RCC 7860 (cell line): ENCODE measurements around the gene HSFX1.

Source experiments
- DNase-seq: peaks from one replicate; pipeline ENCODE4 v3.0.0-alpha.2; 2015; ENCODE audit warnings: low spot score
- FAIRE-seq: peaks from 2 replicates; lab custom pipeline; 2012; peaks lifted over from hg19 to GRCh38; lab: Jason Lieb, UNC

Gene HSFX1

DNA sequence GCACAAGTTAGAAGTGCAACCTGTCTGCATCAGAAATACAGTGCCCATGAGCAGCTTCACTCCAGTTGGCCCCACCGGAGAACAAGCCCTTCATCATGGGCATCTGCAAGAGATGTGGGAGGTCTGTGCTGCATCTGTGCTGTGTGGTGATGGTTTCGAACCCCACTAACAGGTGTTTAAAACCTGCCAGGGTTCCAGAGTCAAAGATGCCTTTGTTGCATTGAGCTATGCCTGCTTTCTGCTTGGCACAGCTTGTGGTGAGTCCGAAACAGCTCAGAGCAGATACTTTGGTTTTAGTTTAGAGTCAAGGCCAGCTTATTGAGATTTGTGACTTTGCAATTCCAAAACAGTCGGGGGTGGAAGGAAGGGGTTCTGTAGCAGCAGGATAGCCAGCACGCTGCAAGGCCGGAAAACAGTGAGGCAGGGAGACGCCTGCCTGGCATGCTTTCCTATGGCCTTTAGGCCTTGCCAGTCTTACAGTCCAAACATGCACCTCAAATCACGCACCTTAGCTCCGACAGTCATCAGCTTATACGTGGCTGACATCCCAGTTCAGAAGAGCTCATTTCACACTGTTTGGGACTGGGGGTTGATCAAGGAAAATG, 29.7 kb downstream of the HSFX1 start:
- DNase-seq, result no peak
- FAIRE-seq, result no peak

DNA sequence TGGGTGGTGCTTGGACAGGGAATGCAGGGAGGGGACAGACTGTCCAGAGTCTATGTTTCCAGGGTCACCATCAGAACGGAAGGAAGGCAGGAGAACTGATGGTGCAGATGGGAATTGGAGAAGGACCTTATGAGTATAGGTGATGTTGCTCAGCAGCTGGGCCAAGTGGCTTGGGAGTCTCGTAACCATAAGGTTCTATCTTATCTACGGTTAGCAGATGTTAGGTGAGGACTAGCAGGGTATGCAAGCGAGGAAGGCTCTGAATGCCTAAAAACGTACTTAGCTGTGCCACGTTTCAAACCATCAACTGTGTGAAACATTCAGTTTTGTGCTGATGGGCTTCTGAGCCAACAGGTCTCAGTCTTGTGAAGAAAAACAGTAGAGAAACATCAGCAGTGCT, 30.2 kb downstream of the HSFX1 start:
- FAIRE-seq, result no peak
- no peak for DNase-seq

DNA sequence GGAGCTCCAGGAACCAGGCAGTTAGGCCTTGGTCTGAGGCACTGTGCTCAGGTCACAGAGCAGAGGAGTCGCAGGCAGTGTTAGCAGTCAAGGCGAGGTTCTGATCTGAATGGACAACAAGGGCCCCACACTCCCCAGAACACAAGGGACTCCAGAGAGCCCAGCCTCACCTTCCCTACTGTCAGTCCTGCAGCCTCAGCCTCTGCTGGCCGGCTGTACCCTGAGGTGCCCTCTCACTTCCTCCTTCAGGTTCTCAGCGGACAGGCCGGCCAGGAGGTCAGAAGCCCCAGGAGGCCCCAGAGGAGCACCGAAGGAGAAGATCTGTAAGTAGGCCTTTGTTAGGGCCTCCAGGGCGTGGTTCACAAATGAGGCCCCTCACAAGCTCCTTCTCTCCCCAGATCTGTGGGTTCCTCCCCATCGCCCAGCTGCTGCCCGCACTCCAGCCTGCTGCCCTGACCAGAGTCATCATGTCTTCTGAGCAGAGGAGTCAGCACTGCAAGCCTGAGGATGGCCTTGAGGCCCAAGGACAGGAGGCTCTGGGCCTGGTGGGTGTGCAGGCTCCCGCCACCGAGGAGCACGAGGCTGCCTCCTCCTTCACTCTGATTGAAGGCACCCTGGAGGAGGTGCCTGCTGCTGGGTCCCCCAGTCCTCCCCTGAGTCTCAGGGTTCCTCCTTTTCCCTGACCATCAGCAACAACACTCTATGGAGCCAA, 34.0 kb downstream of the HSFX1 start:
- FAIRE-seq (no peak), DNase-seq (no peak)

DNA sequence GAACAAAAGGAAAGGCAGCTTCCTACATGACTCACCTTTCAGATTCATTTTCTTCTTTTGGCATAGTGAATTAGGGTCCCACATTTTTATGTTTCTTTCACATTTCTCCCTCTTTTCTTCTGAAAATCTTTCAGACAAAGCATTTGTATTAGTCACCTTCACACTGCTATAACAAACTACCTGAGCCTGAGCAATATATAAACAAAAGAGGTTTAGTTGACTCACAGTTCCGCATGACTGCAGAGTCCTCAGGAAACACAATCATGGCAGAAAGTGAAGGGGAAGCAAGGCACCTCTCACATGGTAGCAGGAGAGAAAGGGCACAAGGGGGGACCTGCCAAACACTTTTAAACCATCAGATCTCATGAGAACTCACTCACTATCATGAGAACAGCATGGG, 44.8 kb downstream of the HSFX1 start:
- FAIRE-seq (no peak), DNase-seq (no peak)

DNA sequence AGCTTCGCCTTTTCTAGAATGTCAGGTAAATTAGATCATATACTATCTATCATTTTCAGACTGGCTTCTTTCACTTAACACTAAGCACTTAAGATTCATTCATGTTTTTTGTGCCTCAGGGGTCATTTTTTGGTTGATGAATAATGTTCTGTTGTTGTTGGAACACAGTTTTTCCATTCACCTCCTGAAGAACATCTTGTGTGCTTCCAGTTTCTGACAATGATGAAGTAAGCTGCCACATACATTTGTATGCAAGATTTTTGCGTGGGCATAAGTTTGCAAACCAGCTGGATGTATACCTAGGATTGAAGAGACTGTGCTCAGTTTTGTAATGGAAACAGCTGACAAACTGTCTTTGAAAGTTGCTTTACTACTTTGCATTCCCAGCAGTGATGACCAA, 45.5 kb downstream of the HSFX1 start:
- DNase-seq (no peak), FAIRE-seq (no peak)

DNA sequence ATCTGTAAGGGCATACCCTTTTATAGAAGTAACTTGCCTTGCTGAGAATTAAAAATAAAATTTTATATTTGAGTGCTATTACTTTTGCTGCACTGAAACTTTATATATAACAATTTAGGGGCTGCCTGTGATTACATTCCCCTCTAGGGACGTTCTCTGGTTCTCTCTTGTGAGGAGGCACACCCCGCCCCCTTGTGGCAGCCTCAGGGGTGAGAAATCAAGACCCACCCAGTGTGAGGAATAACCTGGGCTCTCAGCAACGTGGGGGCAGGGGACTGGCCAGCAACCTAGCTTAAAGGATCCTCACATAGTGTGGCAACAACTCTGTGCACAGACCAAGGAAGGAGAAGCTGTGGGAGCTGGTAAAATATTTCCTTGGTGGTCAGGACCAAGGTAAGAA, 51.6 kb downstream of the HSFX1 start:
- no peak for DNase-seq
- FAIRE-seq, result no peak
